BLaER1 (cell line): ENCODE data around the gene ZNF451.
"Not testable (repeated sequence)": the region's sequence is repeated elsewhere in the genome, so short reads cannot be mapped to it uniquely, and the experiment has no call there.

Experiments used
- H3K27ac ChIP-seq: shearing (Covaris generic); formaldehyde crosslinking; 2 replicates; pipeline ENCODE4 v1.8.1; 2022
- H3K27me3 ChIP-seq: shearing (Covaris generic); formaldehyde crosslinking; 2 replicates; pipeline ENCODE4 v1.8.1; 2022
- H3K36me3 ChIP-seq: shearing (Covaris generic); formaldehyde crosslinking; 2 replicates; pipeline ENCODE4 v1.8.1; 2022
- H3K4me1 ChIP-seq: shearing (Covaris generic); formaldehyde crosslinking; 2 replicates; pipeline ENCODE4 v1.8.1; 2022
- H3K4me2 ChIP-seq: shearing (Covaris generic); formaldehyde crosslinking; 2 replicates; pipeline ENCODE4 v1.8.1; 2022
- H3K4me3 ChIP-seq: shearing (Covaris generic); formaldehyde crosslinking; 2 replicates; pipeline ENCODE4 v1.8.1; 2022
- H3K9ac ChIP-seq: shearing (Covaris generic); formaldehyde crosslinking; 2 replicates; pipeline ENCODE4 v1.8.1; 2022
- H3K9me3 ChIP-seq: shearing (Covaris generic); formaldehyde crosslinking; 2 replicates; pipeline ENCODE4 v1.8.1; 2022
- H4K20me1 ChIP-seq: shearing (Covaris generic); formaldehyde crosslinking; 2 replicates; pipeline ENCODE4 v1.8.1; 2022
- Cebpa-rat ChIP-seq: shearing (Covaris generic); IDR thresholded peaks from 2 replicates; pipeline ENCODE4 v1.8.1; 2022

ZNF451 gene, protein sequence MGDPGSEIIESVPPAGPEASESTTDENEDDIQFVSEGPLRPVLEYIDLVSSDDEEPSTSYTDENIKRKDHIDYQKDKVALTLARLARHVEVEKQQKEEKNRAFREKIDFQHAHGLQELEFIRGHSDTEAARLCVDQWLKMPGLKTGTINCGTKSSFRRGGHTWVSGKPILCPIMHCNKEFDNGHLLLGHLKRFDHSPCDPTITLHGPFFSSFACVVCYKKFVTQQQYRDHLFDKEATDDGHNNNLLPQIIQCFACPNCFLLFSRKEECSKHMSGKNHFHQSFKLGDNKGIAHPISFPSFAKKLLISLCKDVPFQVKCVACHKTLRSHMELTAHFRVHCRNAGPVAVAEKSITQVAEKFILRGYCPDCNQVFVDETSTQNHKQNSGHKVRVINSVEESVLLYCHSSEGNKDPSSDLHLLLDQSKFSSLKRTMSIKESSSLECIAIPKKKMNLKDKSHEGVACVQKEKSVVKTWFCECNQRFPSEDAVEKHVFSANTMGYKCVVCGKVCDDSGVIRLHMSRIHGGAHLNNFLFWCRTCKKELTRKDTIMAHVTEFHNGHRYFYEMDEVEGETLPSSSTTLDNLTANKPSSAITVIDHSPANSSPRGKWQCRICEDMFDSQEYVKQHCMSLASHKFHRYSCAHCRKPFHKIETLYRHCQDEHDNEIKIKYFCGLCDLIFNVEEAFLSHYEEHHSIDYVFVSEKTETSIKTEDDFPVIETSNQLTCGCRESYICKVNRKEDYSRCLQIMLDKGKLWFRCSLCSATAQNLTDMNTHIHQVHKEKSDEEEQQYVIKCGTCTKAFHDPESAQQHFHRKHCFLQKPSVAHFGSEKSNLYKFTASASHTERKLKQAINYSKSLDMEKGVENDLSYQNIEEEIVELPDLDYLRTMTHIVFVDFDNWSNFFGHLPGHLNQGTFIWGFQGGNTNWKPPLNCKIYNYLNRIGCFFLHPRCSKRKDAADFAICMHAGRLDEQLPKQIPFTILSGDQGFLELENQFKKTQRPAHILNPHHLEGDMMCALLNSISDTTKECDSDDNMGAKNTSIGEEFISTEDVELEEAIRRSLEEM

DNA sequence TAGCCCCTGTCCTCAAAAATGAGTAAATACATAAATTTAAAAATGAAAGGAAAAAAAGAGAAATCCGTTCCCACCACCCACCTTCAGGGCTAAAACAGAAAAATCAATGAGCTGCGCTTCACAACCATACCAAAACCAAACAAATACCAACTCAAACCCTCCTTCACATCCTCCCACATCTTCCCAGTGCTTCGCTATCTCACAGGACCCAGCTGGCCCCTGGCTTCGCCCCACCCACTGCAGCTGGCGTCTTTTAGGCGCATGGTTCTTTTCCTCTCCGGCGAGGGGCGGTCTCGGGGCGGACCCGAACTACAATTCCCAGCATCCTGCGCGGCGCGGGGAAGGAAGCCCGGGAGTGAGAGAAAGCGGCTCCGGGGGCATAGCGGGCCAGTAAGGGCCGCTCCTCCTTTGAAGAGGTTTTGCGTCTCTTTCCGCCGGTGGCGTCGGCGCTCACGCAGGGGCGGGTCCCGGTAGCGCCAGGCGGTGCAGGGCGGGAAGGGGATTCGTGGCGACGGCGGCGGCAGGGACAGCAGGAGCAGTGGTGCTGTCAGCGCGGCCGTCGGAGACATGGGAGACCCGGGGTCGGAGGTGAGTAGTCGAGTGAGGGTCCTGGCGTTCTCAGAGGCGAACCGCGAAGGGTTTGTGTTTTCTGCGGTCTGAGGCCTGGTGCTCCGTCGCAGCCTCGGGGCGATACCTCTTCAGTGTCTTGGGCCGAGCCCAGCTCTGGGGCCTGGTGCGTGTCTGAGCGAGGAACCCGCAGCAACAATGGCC lies at the start of gene ZNF451:
TSS of gene ZNF451 (plus strand) at position 502 of the 771 bp plus-strand sequence. CDS start at position 568, 66 bp downstream.
- H3K27me3 ChIP-seq = no peaks in the 10 kb centered on the region
- H3K9me3 ChIP-seq = no peaks in the 10 kb centered on the region
- H4K20me1 ChIP-seq = peaks cover 37% of the 10 kb centered on the region
- peak within 1 kb of the TSS; percentile 72 for H3K27ac ChIP-seq
- H3K36me3 ChIP-seq = peaks cover 17% of the 10 kb centered on the region; the same call in 1 of the 2 replicates
- peak within 1 kb of the TSS; percentile 72 for H3K4me2 ChIP-seq
- H3K4me3 ChIP-seq = peak within 1 kb of the TSS; percentile 71
- H3K9ac ChIP-seq = peak within 1 kb of the TSS; percentile 80
- no peak for TF ChIP-seq Cebpa-rat
- peaks cover 36% of the 10 kb centered on the region for H3K4me1 ChIP-seq

DNA sequence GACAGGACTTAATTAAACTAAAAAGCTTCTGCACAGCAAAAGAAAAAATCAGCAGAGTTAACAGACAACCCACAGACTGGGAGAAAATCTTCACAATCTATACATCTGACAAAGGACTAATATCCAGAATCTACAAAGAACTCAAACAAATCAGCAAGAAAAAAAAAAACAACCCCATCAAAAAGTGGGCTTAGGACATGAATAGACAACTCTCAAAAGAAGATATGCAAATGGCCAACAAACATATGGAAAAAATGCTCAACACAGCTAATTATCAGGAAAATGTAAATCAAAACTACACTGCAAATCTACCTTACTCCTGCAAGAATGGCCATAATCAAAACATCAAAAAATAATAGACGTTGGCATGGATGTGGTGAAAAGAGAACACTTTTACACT lies 45.9 kb upstream of the ZNF451 start:
- H3K9ac ChIP-seq, H3K27me3 ChIP-seq, H3K4me2 ChIP-seq, H3K9me3 ChIP-seq, H3K27ac ChIP-seq, H3K4me3 ChIP-seq, H3K36me3 ChIP-seq: not testable (repeated sequence)
- Histone ChIP-seq H3K4me1 (peaks cover 13% of the 10 kb centered on the region), H4K20me1 (peaks cover 12% of the 10 kb centered on the region; the same call in 1 of the 2 replicates)

DNA sequence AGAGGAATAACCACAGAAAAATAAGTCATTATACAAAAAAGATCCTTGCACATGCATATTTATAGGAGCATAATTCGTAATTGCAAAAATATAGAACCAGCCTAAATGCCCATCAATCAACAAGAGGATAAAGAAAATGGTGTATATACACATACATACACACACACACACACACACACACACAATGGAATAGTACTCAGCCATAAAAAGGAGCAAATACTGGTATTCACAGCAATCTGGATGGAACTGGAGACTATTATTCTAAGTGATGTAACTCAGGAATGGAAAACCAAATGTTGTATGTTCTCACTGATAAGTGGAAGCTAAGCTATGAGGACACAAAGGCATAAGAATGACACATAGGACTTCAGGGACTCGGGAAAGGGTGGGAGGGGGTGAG lies 45.4 kb upstream of the ZNF451 start:
- Histone ChIP-seq H3K36me3 (peaks cover 6% of the 10 kb centered on the region), H3K27ac (no peak overlapping the region), H4K20me1 (peaks cover 17% of the 10 kb centered on the region), H3K9ac (no peak overlapping the region), H3K4me2 (no peak overlapping the region), H3K4me3 (no peak overlapping the region), H3K27me3 (no peaks in the 10 kb centered on the region), H3K9me3 (no peaks in the 10 kb centered on the region), H3K4me1 (peaks cover 18% of the 10 kb centered on the region)
- no peak for TF ChIP-seq Cebpa-rat

DNA sequence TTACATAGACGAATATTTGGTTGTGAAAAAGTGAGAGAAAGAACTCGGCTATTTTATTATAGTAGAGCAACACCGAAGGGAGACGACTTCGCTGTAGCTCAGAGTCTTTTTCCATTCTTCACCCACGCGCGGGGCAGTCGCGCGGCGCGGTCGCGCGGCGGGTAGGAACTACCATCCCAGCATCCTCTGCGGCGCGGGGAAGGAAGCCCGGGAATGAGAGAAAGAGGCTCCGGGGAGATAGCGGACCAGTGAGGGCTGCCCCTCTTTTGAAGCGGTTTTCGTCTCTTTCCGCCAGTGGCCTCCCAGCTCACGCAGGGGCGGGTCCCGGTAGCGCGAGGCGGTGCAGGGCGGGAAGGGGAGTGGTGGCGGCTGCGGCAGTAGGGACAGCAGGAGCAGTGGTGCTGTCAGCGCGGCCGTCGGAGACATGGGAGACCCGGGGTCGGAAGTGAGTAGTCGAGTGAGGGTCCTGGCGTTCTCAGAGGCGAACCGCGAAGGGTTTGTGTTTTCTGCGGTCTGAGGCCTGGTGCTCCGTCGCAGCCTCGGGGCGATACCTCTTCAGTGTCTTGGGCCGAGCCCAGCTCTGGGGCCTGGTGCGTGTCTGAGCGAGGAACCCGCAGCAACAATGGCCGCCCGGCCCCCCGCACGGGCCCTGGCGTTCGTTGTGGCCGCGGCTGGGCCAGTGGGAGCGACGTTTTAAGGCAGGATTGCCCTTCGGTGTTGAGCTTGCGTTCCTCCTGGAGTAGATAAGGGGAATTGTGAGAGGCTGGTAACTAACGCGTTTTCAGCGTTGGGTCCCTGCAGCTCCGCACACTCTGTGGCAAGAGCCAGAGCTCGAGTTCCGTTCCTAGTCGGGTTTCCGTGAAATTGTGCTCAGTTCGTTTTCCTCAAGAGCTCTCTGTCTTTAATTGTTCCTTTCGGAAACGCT lies 43.4 kb upstream of the ZNF451 start, which contains the start of gene KIAA1586:
TSS of gene KIAA1586 (plus strand) at position 362 of the 925 bp plus-strand sequence. CDS start at position 425, 63 bp downstream.
- not testable (repeated sequence) for H3K9me3 ChIP-seq, H3K27me3 ChIP-seq
- peak within 1 kb of the TSS; percentile 71 for H3K4me2 ChIP-seq
- peaks cover 23% of the 10 kb centered on the region for H3K4me1 ChIP-seq
- peak within 1 kb of the TSS; percentile 73 for H3K4me3 ChIP-seq
- peak within 1 kb of the TSS; percentile 72 for H3K27ac ChIP-seq
- H3K36me3 ChIP-seq = peaks cover 25% of the 10 kb centered on the region
- peak within 1 kb of the TSS; percentile 73 for H3K9ac ChIP-seq
- peaks cover 37% of the 10 kb centered on the region for H4K20me1 ChIP-seq

DNA sequence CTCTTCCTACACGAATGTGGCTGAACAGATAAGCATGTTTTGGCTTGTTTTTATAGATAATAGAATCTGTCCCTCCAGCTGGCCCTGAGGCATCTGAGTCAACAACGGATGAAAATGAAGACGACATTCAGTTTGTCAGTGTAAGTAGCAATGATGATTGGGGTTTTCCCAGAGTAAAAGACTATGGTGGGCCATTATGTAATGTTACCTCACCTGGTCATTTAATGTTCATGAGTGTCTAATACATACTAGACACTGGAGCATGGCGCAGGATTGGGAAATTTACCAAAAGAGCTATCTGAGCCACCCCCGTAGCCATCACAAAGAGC lies 42.8 kb upstream of the ZNF451 start:
- Histone ChIP-seq H3K36me3 (peaks cover 31% of the 10 kb centered on the region), H4K20me1 (peaks cover 43% of the 10 kb centered on the region), H3K4me1 (peaks cover 23% of the 10 kb centered on the region)
- not testable (repeated sequence) for H3K9me3 ChIP-seq, H3K27ac ChIP-seq, H3K4me3 ChIP-seq, H3K4me2 ChIP-seq, H3K27me3 ChIP-seq, H3K9ac ChIP-seq

DNA sequence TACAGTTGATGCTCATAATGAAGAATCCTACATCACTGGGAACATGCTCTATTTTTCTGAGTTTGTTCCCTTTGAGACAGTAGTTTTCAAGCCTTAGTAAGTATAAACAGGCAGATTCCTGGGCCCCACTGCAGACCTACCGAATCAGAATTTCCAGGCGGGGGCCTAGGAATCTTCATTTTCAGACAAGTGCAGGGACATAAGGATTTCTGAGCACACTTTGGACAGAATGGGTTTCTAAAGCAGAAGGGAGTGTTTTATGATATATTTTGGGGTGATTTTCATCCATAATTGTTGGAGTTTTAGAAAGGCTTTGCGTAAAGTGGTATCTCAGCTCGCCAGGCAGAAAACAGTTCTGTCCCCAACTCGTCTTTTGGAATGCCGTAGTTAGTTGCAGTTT lies 42.1 kb upstream of the ZNF451 start:
- peaks cover 23% of the 10 kb centered on the region for H3K4me1 ChIP-seq
- H4K20me1 ChIP-seq = peaks cover 47% of the 10 kb centered on the region
- H3K9ac ChIP-seq = peak overlapping the region; percentile 57; the same call in 1 of the 2 replicates
- H3K4me3 ChIP-seq = peak overlapping the region; percentile 54
- H3K9me3 ChIP-seq, H3K27ac ChIP-seq, H3K27me3 ChIP-seq: not testable (repeated sequence)
- peak overlapping the region; percentile 83 for H3K4me2 ChIP-seq
- H3K36me3 ChIP-seq = peaks cover 36% of the 10 kb centered on the region

DNA sequence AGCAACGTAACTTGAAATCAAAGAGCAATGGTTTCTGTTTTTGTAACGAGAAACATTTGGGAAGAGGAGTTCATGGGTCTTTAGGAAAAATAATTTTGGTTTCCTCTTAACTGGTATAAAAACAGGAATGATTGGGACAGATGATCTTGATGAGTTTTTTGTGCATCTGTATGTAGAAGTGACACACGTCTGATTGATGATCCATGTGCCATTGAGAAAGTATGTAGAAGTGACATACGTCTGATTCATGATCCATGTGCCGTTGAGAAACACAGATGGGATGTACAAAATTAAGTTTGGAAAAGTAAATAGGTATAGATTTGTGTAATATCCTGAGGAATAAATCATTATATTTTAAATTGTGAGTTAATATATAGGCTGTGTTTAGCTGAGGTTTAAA lies 41.4 kb upstream of the ZNF451 start:
- Histone ChIP-seq H3K36me3 (peaks cover 43% of the 10 kb centered on the region), H3K27ac (no peak overlapping the region), H3K4me1 (peaks cover 23% of the 10 kb centered on the region), H3K4me3 (peak overlapping the region; percentile 54), H3K9me3 (no peaks in the 10 kb centered on the region), H3K27me3 (no peaks in the 10 kb centered on the region), H4K20me1 (peaks cover 54% of the 10 kb centered on the region), H3K4me2 (peak overlapping the region; percentile 83), H3K9ac (peak overlapping the region; percentile 57; the same call in 1 of the 2 replicates)
- TF ChIP-seq Cebpa-rat = no peak

DNA sequence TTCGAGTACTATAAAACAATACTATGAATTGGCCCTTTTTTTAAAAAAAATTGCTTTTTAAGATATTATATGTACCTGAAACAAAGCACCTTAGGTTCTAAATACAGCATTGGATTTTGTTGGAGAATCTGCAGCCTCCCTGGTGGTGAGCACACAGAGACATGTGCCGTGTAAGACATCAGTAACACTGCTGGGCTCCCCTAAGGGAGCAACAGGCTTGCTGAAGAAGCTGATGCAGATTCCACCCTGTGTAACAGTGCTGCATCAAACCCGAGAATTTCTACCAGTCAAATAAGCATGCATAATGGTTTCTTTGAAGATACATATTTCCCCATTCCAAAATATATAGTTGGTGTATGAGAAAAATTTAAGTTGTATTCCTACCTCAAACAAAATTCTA lies 26.1 kb upstream of the ZNF451 start:
- Histone ChIP-seq H3K27me3 (no peaks in the 10 kb centered on the region), H3K27ac (no peak overlapping the region), H4K20me1 (no peaks in the 10 kb centered on the region), H3K9me3 (no peaks in the 10 kb centered on the region), H3K4me3 (no peak overlapping the region), H3K9ac (no peak overlapping the region), H3K4me2 (no peak overlapping the region), H3K36me3 (peaks cover 54% of the 10 kb centered on the region), H3K4me1 (peaks cover 19% of the 10 kb centered on the region)
- TF ChIP-seq Cebpa-rat = no peak
